ENCODE data around the gene LINGO4.

Gene LINGO4

DNA sequence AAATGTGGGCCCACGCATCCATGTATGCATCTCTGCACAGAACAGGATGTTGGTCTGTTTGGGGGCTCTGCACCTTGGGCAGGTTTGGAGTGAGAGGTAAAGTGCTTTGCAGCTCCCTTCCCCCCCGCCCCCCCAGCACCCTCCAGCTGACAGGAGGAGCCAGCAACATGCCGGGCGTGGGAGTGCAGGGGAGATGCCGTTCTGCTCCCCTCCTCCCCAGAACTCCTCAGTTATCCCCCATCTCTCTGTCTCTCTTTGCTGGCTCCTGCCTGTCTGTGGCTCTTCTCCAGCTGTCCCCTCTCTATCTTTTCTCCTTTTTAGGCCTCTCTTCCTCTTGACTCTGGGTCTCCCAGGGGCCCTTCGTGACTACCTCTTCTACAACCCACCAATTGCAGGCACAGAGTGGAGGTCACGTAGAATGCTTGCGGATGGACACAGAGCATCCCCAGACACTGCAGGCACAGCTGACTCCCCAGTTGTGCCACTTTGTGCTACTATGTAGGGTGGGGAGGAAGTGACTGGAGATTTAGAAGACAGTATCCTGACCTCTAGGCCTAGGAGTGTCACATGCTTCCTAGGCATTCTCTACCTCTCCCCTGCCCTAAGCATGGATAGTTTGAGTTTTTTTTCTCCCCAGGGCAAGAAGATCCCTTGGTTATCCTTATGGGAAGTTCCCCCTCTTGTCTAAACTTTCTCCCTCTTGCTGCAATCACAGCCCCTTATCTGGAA, 28.1 kb upstream of the LINGO4 start:
- no peak for DNase-seq

DNA sequence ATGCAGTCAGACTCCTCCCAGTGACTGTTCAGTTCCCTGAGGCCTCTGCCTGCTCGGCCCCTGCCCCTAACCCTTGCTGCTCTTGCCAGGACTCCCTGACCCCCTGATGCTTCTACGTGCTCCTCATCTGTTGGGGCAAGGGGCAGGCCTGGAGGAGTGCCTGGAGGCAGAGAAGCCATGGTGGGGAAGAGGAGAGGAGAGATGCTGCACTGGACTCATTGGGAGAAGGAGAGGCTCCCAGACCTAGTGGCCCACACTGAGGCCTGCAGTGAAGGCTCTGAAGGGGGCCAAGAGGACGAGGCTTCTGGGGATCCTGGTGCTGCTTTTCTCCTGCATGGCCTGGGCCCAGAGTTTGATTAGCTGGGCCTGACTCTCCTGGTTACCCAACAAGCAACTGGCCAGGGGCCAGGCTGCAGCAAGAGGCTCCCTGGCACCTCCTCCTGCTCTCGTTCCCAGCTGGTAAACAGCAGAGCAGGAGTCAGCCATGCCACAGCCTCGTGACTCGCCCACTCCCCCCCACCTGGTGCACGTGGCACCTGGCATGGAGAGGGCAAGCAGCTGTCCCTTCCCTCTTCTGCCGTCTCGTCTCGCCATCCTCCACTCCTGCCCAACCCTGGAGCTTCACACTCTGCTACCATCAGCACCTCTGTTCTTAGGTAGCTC, 27.2 kb upstream of the LINGO4 start:
- peak; percentile 62 for DNase-seq

DNA sequence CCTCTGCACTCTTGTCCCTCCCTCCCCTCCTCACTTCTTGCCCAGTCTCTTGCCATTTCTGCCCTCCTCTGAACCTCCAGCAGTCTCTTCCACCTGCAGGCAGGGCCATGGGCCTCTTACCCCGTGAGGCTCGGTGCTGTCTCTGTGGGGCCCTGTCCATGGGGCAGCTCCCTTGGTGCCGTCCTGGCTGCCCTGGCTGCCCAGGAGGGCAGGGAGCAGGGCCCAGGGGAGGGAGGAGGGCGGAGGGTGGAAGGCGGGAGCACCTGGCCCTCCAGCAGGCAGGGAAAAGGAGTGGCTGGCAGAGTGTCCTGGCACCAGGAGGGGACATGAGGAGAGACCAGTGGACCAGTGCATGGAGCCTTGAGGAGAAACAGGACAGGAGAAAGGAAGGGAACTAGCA, 26.4 kb upstream of the LINGO4 start, which contains the start of gene RORC:
RORC (minus strand) TSS at position 198 of the 400 bp plus-strand sequence; CDS start at position 160, 38 bp downstream.
- no peak for DNase-seq

DNA sequence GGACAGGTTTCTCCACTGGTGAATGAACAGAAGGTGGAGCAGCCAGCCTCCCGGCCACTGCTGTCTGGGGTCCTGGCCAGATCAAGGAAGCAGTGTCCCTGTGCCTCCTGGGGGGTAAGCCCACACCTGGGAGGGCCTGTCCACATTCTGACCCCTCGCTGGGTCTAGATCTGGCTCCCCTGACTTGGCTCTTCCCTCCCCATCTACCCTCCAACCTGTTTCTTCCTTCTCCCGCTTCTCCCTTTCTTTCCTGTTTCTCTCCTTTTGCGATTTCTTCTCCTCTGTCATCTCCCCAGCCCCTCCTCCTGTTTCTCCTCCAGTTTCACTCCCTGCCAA, 26.0 kb upstream of the LINGO4 start:
- no peak for DNase-seq

DNA sequence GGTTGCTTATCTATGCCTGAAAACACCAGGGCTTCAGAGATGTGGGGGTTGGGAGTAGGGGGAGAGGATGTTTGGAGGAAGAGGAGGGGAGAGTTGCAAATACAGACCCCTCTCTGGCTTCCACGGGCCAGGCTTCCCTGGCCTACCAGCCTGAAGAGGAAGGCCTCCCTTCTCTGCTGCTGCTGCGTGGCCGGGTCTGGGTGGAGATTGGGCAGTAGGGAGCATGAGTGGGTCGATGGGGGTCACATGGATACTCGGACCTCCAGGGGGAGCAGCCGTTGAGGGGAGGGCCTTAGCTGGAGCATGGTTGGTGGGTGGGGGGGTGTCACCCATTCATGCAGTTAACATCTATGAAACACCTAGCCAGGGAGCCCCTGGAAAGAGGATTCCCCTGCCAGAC, 24.8 kb upstream of the LINGO4 start:
- no peak for DNase-seq

DNA sequence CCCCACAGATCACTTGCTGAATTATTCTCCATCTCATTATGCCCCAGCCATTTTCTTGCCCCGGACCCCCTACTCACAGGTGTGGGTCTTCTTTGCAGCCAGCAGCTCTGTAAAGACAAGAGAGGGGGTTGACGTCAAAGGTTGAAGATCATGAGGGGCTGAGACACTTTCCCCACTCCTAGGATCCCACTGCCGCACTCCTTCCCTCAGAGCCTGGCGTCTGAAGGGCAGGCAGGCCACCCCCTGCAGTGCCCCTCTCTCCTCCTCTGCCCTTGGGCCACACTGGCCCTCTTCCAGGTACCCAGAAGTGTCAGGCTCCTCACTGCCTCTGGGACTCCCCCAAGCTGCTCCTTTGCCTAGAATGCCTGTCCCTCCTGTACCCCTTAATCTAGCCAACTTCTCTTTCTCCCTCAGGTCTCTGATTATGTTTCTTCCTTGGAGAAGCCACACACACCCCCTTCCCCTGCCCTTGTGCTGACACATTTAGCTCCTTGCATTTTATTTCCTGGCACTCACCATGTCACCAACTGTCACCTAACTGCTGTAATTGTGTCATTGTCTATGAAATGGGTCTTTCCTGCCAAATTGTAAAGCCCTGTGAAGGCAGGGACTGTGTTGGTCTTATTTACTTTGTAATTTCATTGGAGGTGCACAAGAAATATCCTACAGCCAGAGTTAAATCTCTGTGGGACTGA, 24.3 kb upstream of the LINGO4 start:
- no peak for DNase-seq

DNA sequence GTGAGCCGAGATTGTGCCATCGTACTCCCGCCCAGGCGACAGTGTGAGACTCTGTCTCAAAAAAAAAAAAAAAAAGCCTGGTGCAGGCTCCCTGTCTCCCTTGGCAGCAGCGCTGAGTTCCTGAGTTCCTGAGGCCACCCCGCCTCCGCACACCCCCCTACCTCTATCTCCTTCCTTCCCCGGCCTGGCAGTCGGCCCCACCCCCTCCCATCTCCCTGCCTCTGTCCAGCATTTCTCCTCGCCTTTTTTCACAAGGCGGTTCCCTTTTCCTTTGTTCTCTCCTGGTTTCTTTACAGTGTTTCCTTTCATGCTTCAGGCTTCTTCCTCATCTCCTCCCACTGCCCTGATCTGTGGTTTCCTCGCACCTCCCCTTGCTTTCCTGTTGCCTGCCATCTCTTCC, 23.7 kb upstream of the LINGO4 start:
- peak; percentile 79 for DNase-seq

DNA sequence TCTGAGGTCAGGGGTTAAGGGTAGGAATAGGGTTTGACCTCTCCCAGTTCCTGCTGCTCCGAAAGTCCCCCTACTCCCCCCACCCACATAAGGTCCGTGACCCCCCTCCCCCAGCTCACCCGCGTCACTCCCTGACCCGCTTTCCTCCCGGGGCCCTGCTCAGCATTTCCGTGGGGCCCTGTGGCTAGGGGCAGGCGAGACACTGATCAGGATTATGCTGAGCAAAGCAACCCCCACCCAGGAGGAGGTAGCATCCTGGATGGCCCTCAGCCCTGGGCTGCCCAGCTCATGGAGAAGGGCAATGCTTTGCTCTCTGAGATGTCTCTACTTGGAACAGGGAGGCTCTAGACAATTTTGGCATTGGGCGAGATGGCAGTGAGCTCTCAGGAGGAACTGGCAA, 22.6 kb upstream of the LINGO4 start:
- no peak for DNase-seq

DNA sequence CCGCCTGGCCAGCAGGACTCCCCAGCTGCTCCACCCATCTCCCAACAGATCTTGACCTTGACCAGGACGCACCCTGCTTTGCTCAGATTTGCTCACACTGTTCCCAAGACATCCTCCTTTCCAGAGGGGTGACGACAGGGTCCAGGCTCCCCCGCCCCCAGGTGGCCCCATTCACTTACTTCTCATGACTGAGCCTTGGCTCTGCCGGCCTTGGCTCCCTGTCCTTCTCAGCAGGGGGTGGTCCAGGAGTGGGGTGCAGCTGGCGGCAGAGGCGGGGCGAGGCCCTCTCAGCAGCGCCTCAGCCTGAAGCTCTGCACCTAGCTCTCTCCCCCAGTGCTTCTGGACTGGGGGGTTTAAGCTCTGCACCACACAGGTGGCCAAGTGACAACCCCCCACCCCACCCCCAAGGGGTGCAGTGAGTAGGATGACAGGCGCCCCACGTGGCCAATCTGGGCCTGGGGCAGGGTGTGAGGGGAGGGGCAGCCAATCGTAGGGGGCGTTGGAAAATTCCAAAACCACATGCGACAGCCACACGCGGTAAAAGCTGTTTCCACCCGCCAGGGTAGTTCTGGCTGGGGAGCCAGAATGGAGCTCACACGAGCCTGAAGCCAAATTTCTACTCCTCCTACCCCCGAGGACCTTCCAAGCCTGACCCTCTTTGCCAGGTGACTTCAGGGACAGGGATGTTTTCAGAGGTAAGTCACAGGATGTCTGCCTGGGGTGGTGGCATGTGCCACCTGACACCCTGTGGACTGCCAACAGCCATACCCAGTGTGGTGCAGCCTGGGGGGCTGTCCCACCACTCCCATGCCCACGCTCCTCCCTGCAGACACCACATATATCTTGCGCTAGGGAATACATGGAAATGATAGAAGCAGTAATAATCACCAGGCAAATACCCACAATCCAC, 20.8 kb upstream of the LINGO4 start:
- no peak for DNase-seq

DNA sequence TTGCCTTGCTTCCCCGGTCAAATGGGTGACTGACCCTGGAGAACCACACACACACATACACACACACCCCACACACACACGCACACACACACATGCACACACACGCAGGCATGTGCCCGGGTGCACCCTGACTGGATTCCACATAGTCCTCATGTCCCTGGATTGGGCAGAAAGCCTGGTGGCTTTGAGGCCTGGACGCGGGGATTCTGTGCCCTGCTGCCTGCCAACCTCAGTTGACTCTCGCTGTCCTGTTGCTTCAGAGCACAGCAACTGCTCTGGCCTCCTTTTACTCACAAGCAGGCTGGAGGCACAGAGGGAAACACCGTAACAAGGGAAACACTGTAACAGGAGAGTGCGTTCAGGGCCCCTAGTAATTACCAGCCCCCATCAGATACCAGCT, 20.0 kb upstream of the LINGO4 start:
- DNase-seq: no peak

DNA sequence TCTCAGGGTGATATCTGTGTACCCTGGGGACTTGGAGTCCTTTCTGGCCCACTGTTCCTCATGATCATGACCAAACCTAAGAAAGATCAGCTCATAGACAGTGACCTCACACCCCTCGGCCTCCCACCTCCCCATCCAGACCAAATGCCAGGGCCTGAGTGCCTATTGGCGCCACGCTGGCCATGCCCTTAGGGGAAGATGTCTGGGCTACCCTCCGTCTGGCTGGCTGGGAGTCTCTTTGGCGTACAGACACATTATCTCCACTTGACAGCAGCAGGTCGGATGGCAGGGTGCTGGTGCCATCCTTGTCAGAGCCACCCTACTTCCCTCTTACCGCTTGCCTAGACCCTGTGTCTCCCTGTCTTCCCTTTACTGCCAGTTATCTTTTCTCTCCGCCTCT, 18.0 kb upstream of the LINGO4 start:
- DNase-seq: no peak

DNA sequence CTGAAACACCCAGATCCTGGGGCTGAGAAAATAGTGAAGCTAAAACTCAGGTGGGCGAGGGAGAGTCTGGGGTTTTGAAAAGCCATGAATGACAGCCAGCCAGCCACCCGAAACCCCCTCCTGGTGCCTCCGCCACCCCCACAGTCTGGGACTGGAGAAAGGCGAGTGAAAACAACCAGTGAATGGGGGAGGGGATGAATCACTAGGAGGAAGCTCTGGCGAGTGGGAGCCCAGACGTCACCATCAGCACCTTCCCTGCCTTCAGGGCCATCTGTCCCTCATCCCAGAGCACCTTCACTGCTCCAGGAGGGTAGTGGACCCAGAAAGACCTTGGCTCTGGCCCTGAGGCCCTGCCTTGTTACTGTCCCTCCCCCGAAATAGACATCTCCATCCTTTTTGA, 17.2 kb upstream of the LINGO4 start:
- DNase-seq: no peak

DNA sequence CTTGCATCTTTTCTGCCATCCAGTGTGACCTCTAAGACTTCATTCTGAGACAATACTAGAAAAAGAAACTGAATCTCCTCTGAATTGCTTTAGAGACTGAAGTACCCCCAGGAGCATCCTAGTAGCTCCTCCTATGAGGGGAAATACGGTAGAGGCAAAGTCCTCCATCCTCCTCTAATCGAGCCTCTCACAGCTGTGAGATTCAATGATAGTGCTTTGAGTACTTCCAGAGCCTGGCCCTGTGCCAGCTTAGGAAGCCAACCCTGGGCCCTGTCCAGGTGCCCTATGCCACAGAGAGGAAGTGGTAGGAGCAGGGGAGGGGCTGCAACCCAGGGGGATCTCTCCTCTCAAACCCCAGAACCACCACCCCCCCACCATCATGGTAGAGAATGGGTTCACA, 15.7 kb upstream of the LINGO4 start:
- no peak for DNase-seq

DNA sequence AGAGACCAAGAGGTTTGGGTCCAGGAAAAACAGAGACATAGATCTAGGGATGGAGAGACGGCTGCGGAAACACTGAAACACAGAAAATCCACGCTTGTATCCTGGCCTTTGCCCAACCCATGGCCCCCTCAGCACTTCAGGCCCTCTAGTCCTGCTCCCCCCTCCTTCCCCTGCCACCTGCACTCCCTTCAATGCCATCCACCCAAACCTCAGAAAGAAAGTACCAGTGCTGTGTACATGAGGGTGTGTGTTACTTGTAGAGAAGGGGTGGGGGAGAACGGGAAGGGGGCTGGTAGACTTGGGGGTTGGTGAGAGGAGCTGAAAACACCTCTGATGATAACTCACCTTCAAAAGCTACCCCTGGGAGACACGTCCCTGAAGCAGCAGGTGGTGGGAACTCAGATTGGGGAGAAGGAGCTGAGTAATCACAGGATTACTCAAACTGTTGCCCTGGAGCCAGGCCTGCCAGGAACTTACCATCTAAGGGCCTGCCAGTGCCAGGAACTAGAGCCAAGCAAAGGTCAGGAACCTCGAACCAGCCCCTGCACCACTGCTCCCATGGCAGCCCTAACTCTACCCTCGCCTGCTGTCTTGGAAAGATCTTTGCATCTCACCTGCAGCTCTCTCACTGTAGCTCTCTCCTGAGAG, 14.9 kb upstream of the LINGO4 start:
- DNase-seq: peak; percentile 75

DNA sequence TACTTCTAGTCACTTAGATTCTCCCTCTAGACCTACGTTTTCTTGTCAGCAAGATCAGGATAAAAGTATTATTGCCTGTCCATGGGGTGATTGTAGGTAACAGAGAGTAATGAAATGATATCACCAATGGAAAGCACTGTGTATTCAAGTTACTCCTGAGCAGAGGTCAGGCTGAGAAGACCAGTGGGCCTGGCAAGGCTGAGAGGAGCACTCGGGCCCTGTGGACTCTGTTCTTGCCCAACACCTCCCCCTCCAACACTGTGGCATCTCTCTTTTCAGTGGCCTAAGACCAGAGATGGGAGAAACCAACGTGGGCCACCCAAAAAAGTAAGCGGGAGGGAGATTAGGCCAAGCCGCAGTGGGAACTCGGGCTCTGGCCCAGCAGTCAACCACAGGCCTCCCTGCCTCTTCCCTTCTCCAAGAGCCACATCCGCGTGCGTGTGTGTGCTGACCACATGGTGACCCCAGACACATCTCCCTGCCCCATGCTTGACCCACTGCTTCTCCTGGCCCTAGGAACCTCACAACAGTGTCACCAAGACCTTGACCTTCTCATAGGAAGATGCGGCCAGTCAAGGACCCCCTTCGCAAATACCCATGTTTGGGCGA, 14.1 kb upstream of the LINGO4 start:
- DNase-seq: no peak

DNA sequence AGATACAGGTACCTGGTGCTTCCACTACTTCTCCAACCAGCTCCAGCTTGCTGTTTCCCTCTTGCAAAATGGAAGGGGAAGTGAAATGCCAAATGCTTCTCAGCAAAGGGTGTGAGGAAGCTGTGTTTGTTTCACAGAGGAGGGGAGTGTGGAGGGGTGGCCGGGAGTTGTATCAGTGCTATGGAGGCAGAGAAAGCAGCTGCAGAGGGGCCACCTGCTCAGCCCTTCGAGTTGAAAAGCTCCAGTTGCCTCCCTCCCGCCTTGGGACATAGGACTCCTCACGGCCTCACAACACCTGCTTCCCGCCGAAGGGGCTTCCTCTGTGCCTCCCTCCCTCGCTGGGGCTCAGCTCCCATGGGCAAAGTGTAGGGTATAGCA, 12.1 kb upstream of the LINGO4 start:
- no peak for DNase-seq

DNA sequence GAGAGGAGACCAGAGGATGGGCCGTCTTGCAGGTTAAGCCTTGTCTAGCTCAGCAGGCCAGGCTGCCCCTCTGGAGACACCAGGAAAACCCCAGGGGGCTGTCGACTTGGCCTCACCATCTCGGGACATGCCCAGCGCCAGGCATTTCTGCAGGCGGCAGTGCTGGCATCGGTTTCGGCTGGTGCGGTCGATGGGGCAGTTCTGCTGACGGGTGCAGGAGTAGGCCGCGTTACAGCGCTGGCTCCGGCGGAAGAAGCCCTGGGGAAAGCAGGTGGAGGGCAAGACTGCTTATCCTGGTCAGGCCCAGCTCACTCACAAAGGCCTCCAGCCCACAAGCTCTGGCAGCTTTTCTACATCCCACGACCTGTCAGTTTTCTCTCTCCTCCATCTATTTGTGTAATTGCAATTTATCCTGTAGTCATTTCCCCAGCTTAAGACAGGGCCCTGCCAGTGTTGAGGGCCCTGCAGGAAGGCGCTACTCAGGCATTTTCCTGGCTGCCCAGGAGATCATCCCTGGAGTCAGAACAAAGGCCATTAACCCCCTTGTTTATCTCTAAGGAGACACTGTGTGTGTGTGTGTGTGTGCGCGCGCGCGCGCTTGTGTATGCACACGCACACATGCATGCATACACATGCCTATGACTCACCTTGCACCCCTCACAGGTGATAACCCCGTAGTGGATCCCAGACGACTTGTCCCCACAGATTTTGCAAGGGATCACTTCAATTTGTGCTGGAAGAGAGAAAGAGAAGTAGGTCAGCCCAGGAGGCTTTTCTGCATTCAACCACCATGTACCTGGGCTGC, 11.5 kb upstream of the LINGO4 start:
- DNase-seq: no peak

DNA sequence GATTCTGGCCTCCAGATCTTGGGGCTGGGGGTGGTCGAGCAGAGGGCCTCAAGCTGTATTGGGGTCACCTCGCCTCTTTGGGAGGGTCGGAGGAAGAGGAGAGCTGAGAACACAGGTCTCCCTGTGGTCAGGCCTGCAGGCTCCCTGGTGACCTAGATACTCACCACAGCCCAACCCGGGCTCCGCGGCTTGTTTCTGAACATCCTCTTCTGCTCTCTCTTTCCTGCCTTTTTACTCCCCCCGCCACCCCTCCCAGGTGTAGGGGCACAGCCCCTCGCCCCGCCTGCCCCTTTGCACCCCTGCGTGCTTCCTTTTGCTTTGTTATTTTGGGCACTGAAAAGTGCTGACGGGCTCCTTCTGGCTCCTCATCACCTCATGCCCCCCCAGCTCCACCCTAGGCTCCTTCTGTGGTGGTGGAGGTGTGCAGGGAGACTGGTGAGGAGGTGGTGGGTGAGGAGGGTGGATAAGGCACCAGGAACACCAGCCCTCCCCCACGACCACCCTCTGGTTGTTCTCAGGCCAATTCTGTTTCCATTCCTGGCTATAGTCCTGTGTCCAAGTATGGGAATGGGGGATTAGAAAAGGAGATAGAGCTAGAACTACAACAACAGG, 10.6 kb upstream of the LINGO4 start:
- DNase-seq: no peak

DNA sequence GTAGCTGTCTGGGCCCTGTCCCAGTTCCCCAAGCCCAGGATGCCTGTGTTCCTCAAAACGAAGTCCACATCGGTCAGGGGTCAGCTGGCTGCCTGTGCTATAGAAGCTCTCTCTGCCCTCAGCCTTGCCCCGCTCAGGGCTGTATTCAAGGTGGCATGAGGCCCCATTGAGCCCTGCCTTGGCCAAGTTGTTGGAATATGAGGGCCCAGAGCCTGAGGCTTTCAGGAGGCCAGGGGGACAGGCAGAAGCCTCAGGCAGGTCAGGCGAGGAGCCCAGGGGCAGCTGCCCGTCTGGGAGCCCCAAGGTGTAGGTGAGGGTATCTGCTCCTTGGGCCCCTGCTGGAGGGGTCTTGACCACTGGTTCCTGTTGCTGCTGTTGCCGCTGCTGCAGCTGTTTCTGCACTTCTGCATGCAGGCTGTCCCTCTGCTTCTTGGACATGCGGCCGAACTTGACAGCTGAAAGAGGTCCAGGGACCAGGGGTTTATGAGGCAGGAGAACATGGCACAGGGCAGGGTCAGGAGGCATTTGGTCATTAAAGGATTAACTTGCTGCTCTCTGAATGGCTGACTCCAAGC, 9.8 kb upstream of the LINGO4 start:
- DNase-seq: no peak

DNA sequence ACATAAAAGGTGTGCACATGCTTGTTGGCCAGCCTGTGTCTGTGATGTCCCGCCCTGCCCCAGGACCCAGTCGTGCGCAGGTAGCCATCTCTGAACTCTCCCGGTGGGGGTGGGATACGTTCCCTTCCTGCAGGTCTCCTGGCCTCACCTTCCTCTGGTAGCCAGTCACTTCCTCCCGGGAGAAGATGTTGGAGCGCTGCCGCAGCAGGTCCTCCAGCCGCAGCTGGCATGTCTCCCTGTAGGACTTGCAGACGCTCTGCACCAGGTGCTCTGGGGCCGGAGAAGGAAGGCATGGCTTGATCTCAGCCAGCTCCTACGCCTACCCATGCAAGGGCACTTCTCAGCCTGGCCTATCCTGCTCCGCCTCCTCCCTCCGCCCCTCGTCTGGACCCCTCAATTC, 9.2 kb upstream of the LINGO4 start:
- no peak for DNase-seq

Measured in NCI-H226 (cell line).